Heart right ventricle (tissue), 16 donors: ENCODE measurements around the gene CTPS2. TPM values are rescaled to one million over a fixed set of nuclear protein-coding genes. Genes with fewer than 3 reads are reported as not detected.
A peak's percentile ranks its signal among the peaks of the same experiment; 100 is the strongest.
"Not testable (repeated sequence)": the region's sequence is repeated elsewhere in the genome, so short reads cannot be mapped to it uniquely, and the experiment has no call there.

Source experiments
- ATAC-seq, 8 donors: fragments of 200-7000 bp; cut with Tn5 transposase; one replicate each; pipeline ENCODE4 v1.9.1; 2020; ENCODE audit warnings: mild to moderate bottlenecking in 8 of 8, moderate library complexity in 8 of 8, moderate number of reproducible peaks in 1 of 8
- DNase-seq, 2 donors: peaks; one replicate each; pipeline ENCODE4 v3.0.0-alpha.2; 2020
- H3K27ac ChIP-seq, 10 donors: fragments of 200-600 bp; sonication (generic) in 2 of 10; one replicate each; pipeline versions ENCODE4 v1.5.0 to v1.8.0; 2020 to 2022; ENCODE audit warnings: mild to moderate bottlenecking in 3 of 10
- H3K27me3 ChIP-seq, 7 donors: fragments of 200-600 bp; one replicate each; pipeline ENCODE4 v1.8.0; 2021 to 2022; ENCODE audit warnings: mild to moderate bottlenecking in 2 of 7
- H3K36me3 ChIP-seq, 9 donors: fragments of 200-600 bp; sonication (generic) in 1 of 9; one replicate each; pipeline versions ENCODE4 v1.5.0 to v1.8.0; 2020 to 2022; ENCODE audit warnings: mild to moderate bottlenecking in 2 of 9
- H3K4me1 ChIP-seq, 9 donors: fragments of 200-600 bp; sonication (generic) in 1 of 9; one replicate each; pipeline versions ENCODE4 v1.5.0 to v1.8.0; 2020 to 2022; ENCODE audit warnings: mild to moderate bottlenecking in 4 of 9
- H3K4me3 ChIP-seq, 10 donors: fragments of 200-600 bp; sonication (generic) in 2 of 10; one replicate each; pipeline versions ENCODE4 v1.5.0 to v1.8.0; 2020 to 2022; ENCODE audit warnings: mild to moderate bottlenecking in 7 of 10, moderate library complexity in 2 of 10
- H3K9me3 ChIP-seq, 11 donors: fragments of 200-600 bp in 10 of 11; sonication (generic) in 2 of 11; one replicate each; pipeline versions ENCODE4 v1.5.0 to v1.8.0; 2013 to 2022; ENCODE audit warnings: mild to moderate bottlenecking in 2 of 11, control low read depth in 1 of 11, moderate library complexity in 1 of 11
- CTCF ChIP-seq, 9 donors: fragments of 200-600 bp; sonication (generic) in 2 of 9; IDR thresholded peaks; one replicate each; pipeline versions ENCODE4 v1.5.0 to v1.8.0; 2021 to 2022; ENCODE audit warnings: antibody characterized with exemption in 9 of 9, mild to moderate bottlenecking in 5 of 9, moderate library complexity in 1 of 9
- WGBS, 2 donors: extraction: QIAGEN DNeasy Blood & Tissue Kit; methylation state at CpG; one replicate each; pipeline ENCODE4 v1.1.7; 2013; ENCODE audit warnings: inconsistent platforms in 1 of 2; 5-methylcytosine and 5-hydroxymethylcytosine counted together
- intact Hi-C, 10 donors: fragments of 100-400 bp; cut with DNase I; formaldehyde crosslinking; loops; one replicate each; pipeline versions ENCODE4 v1.11.1 to v1.14.2; 2022
- polyA plus RNA-seq, 2 donors: library from polyadenylated mRNA; stranded (reverse); fragments of 200-250 nt; gene quantifications; one replicate each; pipeline ENCODE4 v1.2.3, GENCODE V29; 2013
- total RNA-seq, 10 donors: library from RNA; stranded (reverse); fragmentation: NEBNext Ultra II Directional in 3 of 10; extraction: Animal tissue kit (Norgen Biotek cat#: 25700) in 3 of 10; gene quantifications; one replicate each; pipeline versions ENCODE4 v1.2.1 to v1.2.4, GENCODE V29; 2021 to 2023
- donor health status: Arrhythmogenic right ventricular cardiomyopathy.
- donor health status: ischemic (EF 13 %, LVEDD 7.1; RV severe dilation, severe dysfunction).
- donor health status: healthy with polysubstance abuse.
- donor health status: DM: no; HTN: yes; CAD: no.
- donor health status: DM: no; HTN: no; CAD: no.
- donor health status: ischemic (EF 25% LVEDD 6.9; RV normal size, moderate dysfunction).
- donor health status: ischemic (EF 25% LVEDD 5.7; RV mildly dilated, moderate dysfunction).
- donor health status: healthy.
- donor health status: DM: yes; HTN: yes; CAD: no.
- donor health status: Ischemic cardiomyopathy.
- donor health status: ischemic (EF 35%, LVEDD 5.7; RV mildly dilated, moderate dysfunction).
- donor health status: nonischemic (EF 11% LVEDD 7.7; RV severe dilation, severe dysfunction).
- donor health status: DM: yes; HTN: yes; CAD: no.
- donor health status: PGD.
- donor health status: ischemic (EF 29% LVEDD 5.4; RV normal size, mild dysfunction).
- donor health status: nonischemic (EF 23%, LVEDD 6.1; RV moderate dilation, normal function).

The CTPS2 gene
- total and polyA plus RNA-seq, 12 donors = 2.7 to 15.8 (median 5.2) TPM

- DNase-seq (no peak), ATAC-seq (peak in 6 of 8 donors; percentile 37 to 74 (median 49))
- H3K9me3 ChIP-seq = no peaks in the 10 kb centered on the region
- 48 to 68% methylated on average over 4 of the region's 4 CpGs for WGBS, 2 donors
- intact Hi-C loops = no loop called here
- peaks cover 0 to 5% (median 0%) of the 10 kb centered on the region in 7 donors for H3K27me3 ChIP-seq
- peak overlapping the region in 8 of 10 donors; percentile 40 to 81 (median 70) for H3K27ac ChIP-seq
- TF ChIP-seq CTCF (IDR thresholded peaks at IDR 0.05) = no peak
- H3K4me3 ChIP-seq = no peak overlapping the region
- peaks cover 0 to 18% (median 8%) of the 10 kb centered on the region in 9 donors for H3K4me1 ChIP-seq
- H3K36me3 ChIP-seq = peaks cover 0 to 10% (median 0%) of the 10 kb centered on the region in 9 donors
Measured at GRCh38 chrX:16606142-16606720, 106.2 kb downstream of the CTPS2 start.

- ATAC-seq (peak in 3 of 8 donors; percentile 38 to 70 (median 48)), DNase-seq (no peak)
- peaks cover 0 to 18% (median 8%) of the 10 kb centered on the region in 9 donors for H3K4me1 ChIP-seq
- intact Hi-C loops = no loop called here
- peak overlapping the region; percentile 40 to 81 (median 69) for H3K27ac ChIP-seq
- no peak overlapping the region for H3K4me3 ChIP-seq
- peaks cover 0 to 9% (median 0%) of the 10 kb centered on the region in 9 donors for H3K36me3 ChIP-seq
- no peak for TF ChIP-seq CTCF (IDR thresholded peaks at IDR 0.05)
- peaks cover 0 to 5% (median 0%) of the 10 kb centered on the region in 7 donors for H3K27me3 ChIP-seq
- 54 to 70% methylated on average over 2 of the region's 2 CpGs for WGBS, 2 donors
- no peaks in the 10 kb centered on the region for H3K9me3 ChIP-seq
Measured at GRCh38 chrX:16604337-16604736, 108.1 kb downstream of the CTPS2 start.

- peaks cover 0 to 4% (median 0%) of the 10 kb centered on the region in 9 donors for H3K36me3 ChIP-seq
- WGBS, 2 donors = 61 to 77% methylated on average over 4 of the region's 4 CpGs
- H3K4me3 ChIP-seq = no peak overlapping the region
- H3K9me3 ChIP-seq = no peaks in the 10 kb centered on the region
- peak overlapping the region; percentile 40 to 81 (median 69) for H3K27ac ChIP-seq
- peaks cover 0 to 5% (median 0%) of the 10 kb centered on the region in 7 donors for H3K27me3 ChIP-seq
- peaks cover 0 to 18% (median 8%) of the 10 kb centered on the region in 9 donors for H3K4me1 ChIP-seq
- DNase-seq = no peak
- intact Hi-C loops = no loop called here
- no peak for ATAC-seq
- no peak for TF ChIP-seq CTCF (IDR thresholded peaks at IDR 0.05)
Measured at GRCh38 chrX:16603822-16604221, 108.6 kb downstream of the CTPS2 start.

GRCh38 chrX:16603235-16603634 lies 109.2 kb downstream of the CTPS2 start:
- H3K4me3 ChIP-seq, ATAC-seq, H3K36me3 ChIP-seq, intact Hi-C loops, H3K27me3 ChIP-seq, DNase-seq, H3K9me3 ChIP-seq: not testable (repeated sequence)
- peaks cover 0 to 18% (median 8%) of the 10 kb centered on the region in 9 donors for H3K4me1 ChIP-seq
- peak overlapping the region in 7 of 10 donors; percentile 40 to 81 (median 69) for H3K27ac ChIP-seq
- 90 to 94% methylated on average over 3 to 6 of the region's 6 CpGs for WGBS, 2 donors

- DNase-seq (no peak), ATAC-seq (no peak)
- Histone ChIP-seq H3K9me3 (no peaks in the 10 kb centered on the region), H3K4me3 (no peak overlapping the region), H3K27ac (no peak overlapping the region), H3K27me3 (peaks cover 0 to 5% (median 0%) of the 10 kb centered on the region in 7 donors), H3K4me1 (peaks cover 0 to 18% (median 8%) of the 10 kb centered on the region in 9 donors), H3K36me3 (no peaks in the 10 kb centered on the region)
- intact Hi-C loops = no loop called here
- WGBS, 2 donors = 65 to 68% methylated on average over 3 to 4 of the region's 4 CpGs
- TF ChIP-seq CTCF (IDR thresholded peaks at IDR 0.05) = no peak
Measured at GRCh38 chrX:16601885-16602284, 110.6 kb downstream of the CTPS2 start.
